HT-29 (cell line): ENCODE data around the gene NKAIN2. TPM values are rescaled to one million over a fixed set of nuclear protein-coding genes. Genes with fewer than 3 reads are reported as not detected.
"Not testable (repeated sequence)": the region's sequence is repeated elsewhere in the genome, so short reads cannot be mapped to it uniquely, and the experiment has no call there.

Experiments used
- DNase-seq: peaks from one replicate; pipeline ENCODE4 v3.0.0-alpha.2; 2015; ENCODE audit warnings: low spot score
- total RNA-seq: library from RNA; depleted of rRNA; stranded (reverse); fragments of >200 nt; shearing (Covaris generic); gene quantifications from 2 replicates; pipeline ENCODE4 v1.2.3, GENCODE V29; 2014

NKAIN2 gene
- total RNA-seq, 1 experiment from 2014 or later, result 0.13 TPM

DNA sequence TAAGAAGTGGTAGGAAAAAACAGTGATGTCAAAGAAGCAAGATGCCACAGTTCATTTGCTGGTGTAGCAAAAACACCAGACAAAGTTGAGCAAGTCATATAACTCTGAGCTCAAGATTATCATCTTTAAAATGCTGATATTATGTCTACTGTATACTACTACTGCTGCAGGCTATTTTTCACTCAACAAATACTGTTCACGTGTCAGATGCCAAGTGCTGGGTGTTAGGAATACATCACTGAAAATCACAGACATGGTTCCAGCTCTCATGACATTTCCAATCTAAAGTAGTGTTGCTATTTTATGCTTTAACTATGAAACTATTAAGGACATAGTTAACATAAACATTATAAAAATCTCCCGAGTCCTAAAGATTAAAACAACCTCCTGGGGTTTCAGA, 163.0 kb downstream of the NKAIN2 start:
- no peak for DNase-seq

DNA sequence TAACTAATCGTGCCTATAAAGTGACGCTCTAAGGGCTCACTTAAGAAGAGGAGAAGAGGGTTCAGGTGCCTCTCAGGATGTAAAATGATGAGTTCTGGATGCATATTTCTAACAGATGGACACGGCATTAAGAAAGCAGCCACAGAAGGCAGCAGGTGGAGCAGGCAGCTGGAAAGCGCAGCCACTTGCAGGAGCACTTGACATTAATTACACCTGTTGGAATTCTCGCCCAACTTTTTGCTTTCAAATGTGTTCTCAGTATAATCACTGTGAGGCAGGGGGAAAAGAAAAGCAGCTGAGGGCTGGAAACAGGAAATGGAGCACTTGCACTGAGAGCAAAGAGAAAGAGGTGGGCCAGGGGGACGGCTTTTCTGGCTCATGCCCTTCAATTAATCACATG, 164.2 kb downstream of the NKAIN2 start:
- DNase-seq, result no peak

DNA sequence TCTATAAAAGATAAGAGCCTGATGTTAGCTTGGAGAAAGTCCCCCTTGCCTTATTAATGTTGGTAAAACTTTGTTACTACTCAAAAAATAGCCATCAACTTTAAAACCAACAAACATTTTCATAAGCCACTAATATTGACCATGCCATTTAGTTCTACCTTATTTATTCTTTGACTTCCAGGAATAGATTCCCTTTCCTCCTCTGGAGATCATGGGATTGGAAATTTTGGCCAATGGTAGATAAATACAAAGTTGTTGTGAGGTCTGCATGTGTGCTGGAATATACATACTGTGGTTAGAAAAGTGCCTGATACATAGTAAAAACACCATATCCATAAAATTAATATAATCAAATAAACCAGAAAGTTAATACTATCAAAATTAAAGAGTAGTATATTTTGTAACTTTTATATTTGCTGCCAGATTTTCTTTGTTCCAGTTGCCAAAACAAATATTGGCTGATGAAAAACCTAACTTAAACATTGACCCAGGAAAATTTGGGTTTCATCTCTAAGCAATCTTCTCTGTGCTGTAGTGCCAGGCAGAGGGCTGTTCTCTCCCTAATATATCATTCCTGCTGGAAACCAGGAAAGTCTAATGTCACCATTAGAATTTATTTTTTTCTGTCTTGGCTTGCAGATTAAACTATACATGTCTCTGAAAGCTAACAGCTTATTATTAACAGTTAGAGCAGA, 169.1 kb downstream of the NKAIN2 start:
- DNase-seq, result no peak

DNA sequence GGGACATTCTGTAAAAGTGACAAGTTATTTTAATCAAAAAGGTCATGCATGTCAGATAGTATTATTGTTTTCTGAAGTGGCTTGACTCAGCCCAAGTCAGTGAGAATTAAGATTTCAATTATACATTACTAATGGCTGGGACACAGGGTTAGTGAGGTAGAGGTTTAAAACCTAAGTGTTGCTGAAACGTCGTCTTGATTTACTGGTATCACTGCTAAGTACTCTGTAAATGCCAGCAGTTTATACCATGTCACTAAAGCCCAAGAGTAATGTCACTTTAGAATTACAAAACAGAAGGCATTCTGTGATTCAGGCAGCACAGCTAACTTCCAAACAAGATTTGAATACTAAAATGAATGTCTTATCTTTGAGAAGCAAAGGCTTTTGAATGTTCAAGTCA, 176.6 kb downstream of the NKAIN2 start:
- DNase-seq, result no peak

DNA sequence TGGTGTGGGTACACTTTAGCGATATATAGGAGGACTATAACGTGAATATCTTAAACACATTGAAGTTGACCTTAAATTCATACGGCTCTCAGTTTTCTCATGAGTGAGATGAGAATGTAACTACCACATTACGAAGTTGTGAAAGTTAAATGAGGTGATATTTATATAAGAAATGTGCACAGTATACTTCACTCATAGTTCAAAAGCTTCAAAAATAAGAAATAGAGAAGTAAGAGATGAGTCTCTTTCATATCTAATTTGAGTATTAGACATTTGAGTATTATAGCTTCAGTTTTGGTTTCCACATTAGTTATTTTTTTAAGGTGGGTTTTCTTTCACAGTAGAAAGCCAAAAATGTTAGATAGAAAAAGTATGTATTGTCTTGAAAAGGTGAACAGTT, 183.3 kb downstream of the NKAIN2 start:
- no peak for DNase-seq

DNA sequence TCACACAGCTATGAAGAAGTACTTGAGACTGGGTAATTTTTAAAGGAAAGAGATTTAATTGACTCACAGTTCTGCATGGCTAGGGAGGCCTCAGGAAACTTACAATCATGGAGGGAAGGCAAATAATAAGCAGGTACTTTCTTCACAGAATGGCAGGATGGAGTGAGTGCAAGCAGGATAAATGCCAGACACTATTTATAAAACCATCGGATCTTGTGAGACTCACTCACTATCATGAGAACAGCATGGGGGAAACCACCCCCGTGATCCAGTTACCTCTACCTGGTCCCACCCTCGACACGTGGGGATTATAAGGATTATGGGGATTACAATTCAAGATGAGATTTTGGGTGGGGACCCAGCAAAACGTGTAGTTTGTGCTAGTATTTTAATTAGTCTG, 186.3 kb downstream of the NKAIN2 start:
- not testable (repeated sequence) for DNase-seq

DNA sequence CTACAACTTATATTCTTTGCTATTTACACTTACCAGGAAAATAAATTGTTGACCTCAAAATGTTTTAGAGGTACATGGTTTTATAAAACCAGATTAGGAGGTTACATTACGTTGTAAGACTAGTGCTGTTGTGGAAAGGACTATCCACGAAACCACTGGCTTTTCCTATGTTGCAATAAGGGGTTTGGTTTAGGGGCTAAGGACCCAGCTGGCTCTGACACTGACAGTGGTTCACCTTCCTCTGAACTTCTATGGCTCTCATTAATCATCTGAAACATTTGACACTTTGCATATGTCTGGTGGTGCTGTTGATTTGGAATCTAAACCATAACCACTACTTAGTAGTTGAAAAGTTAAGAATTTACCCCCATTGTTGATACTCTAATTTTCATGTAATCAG, 186.7 kb downstream of the NKAIN2 start:
- no peak for DNase-seq

DNA sequence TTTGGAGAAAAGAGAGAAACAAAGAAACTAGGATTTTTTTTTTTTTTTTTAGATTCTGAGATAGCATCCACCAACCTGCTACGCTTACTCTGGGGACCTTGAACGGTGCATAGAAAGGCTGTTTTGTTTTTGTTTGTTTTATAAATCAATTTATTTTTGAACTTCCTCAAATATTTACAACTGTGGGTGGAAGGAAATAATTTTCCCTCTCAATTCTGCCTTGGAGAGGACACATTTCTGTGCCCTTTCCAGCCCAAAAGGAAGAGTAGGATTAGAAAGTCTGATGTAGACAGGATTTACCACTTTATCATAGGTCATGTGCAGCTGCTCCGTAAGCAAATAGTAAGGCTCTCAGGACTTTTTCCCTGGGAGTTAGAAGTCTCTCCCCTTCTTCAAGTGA, 190.5 kb downstream of the NKAIN2 start:
- no peak for DNase-seq

DNA sequence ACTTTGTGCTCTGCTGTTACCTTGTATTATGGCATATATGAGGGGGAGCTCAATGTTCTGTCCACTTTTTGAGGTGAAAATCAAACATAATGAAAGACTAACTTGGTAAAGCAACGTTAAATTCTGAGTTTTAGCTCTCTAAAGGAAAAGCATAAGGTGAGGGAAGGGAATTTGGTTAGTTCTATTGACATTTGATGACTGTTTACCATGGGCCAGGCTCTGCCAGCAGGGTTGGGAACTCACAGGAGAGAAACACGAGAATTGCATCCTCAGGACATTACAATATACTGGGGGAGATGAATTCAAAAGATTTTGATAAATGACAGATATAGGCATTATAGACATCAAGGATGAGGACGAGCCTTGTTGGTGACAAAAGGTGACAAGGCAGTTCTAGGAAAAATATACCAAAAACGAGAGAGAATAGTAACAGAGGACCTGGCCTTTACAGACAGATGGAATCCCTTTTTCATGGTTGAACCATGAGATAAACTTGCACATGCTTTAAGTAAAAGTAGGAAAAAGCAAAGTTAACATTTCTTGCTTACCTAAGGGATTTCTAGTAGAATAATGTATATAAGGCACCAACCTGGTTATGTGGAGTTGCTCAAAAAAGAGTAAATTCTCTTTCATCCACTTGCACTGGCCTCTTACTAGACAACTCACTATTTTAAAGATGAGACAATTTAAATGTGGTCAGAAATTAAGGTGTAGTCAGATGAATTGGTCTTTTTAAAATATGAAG, 191.4 kb downstream of the NKAIN2 start:
- no peak for DNase-seq

DNA sequence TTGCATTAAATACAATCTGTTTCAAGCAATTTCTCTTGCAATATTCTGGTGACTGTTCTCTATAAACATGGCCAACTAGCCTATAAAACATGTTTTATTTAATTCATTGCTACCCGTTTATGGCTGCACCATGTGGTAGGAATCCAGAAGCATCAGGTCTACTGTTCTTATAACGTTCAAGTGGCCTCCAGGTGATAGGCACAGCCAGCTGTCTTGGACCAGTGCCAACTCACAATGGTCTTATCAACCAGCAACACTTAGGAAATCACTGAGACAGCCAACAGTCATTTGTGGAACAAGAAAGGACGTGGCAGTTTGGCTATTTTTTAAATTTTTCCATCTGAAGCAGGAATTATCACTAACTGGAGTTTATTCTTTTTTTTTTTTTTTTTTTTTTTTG, 193.6 kb downstream of the NKAIN2 start:
- no peak for DNase-seq

DNA sequence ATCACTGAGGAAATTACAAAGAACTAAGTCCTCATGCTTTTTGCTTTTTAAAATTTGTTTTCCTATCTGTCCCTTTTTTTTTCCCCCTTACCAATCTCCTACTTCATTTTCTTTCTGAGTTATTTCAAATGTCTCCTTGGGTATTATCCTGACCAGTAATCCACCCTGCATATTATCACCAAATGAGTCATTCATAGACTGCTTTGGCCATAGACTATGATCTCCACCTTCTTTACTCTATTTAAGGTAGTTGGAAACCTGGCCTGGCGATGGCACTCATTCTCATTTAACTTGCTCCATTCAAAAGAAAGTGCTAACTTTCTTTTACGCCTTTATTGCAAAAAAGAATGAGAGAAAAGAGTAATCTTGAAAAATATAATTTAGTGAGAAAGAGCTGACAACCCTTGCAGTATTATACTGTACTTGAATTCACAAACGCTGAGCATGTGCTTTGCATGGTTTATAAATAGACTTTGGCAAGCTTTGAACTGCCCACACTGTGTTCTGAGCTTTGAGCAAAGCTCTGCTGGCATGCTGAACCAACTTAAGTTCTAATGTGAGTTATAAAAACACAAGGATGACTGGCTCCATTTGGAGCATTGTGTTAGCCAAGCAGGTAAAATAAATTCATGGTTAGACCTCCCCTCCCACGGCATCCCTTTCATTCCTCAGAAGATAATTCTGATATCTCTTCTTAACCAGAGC, 198.9 kb downstream of the NKAIN2 start:
- peak; percentile 23 for DNase-seq

DNA sequence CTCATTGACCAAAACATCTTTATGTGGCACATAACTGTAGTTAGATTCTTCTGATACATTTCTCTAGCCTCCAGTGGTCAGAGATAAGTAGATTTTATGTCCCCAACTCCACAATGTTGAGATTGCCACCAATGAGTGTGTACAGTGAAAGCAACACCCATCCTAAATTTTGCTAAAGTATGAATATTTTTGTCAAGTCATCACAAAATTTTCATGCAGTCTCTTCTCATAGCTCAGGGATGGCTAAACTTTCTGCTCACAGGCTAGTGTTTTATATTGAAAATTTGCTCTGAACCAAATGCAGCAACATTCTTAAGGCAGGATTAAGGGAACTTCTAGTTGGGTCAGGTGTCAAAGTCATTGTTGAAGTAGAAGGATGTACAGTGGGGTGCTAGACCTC, 203.6 kb downstream of the NKAIN2 start:
- DNase-seq, result no peak

DNA sequence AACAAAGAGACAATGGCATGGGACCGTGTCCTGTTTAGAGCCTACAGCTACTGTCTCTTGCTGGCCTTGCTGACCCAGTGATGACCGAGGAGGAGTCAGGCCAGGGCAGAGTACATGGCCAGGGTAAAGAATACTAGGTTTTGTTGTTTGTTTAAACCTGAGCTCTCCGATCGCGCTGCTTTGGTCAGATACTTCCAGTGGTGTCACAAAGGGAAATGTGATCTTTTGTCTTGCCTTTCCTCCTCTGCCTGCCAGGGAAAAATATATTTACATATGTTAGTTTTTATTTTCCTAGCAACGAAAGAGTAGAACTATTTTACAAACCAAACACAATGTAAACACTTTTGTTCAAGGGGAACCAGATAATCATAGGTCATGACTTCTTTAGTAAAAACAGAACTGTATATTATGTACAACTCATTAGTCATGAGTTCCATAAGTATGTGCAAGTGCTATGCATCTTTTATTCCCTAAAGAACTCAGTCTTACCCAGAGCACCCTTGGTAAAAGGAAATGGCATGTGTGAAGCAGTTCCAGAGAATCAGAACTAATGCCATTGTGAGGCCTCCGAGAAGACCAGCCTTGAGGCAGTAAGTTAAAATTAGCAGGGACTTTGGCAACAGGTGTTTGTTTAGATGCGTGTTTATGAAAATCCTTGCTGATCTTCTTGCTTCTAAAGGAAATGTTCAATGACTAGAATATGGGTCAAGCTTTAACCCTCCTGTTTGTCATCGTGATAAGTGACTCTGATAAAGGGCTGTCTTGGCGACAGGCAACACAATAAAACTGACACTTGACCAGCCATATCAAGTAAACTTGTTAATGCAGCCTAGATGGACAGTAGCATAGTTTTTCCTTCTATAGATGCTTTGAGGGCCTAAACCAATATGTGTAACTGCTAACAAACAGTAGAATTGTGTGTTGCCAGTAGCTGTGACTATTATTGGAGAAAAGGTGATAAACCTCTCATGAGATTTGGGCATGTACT, 204.6 kb downstream of the NKAIN2 start:
- DNase-seq, result peak; percentile 11

DNA sequence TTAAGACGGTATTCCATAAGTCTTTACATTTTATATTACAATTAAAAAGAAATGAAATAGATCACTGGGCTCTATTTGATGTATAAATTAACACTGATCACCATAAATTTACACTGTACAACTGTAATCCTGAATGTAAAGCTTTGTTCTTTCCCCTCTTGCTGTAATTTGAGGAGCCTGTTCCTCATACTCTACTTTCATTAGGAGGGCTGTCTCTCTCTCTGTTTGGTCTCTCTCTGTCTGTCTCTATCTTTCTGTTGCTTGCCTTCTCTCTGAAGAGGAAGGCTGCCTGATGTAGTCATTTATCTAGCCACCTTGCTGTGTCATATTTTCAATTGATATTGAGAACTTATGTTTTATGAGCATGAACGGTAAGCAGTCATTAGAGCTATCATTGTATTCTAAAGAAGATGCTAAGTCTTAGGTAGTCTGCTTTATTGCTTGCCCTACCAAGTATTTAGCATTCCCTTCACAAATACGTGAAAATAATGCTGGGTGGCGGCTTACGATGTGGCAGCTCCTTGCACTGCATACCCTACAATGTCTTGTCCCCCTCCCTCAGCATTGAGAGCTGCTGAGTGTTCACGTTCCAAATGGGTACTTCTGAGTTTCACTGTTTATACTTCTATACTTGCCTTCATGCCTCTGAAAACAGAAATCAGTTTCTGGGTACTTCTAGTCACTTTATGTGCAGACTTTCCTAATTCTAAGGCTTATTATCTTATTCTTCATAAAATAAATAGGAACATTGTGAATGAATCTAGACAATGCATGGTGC, 205.5 kb downstream of the NKAIN2 start:
- DNase-seq, result no peak

DNA sequence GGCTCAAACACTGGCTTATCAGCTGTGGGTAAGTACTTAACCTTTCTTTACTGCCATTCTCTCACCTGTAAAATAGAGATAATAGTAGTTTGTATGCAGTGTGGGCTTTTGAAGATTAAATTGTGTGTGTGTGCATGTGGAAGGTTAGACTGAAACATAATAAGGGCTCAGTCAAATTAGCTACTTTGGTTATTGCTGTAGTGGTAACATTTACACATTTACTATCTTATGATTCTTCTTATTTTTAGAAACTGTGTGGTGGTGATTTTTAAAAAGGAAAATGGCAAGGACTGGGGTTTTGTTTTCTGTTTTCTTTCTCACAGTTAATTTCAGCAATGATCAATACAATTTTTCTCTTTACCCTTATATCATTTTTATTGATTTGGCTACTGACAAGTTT, 206.9 kb downstream of the NKAIN2 start:
- no peak for DNase-seq

DNA sequence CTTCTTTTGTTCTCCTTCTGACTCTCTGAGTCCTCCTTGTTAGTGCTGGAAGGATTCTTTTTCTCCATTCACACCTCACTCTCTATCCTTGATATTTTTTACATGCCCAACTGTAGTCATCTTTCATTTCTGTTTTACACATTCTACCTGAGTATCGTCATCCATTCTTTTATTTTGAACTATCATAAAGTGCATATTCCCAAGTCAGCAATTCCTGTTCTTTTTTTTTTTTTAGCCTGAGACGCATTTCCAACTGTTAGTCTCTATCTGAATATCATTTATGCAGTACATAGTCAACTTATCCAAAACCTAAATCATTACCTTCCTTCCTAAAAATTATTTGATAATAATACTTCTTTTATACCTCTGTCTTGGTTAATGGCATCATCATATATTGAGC, 207.5 kb downstream of the NKAIN2 start:
- DNase-seq, result no peak

DNA sequence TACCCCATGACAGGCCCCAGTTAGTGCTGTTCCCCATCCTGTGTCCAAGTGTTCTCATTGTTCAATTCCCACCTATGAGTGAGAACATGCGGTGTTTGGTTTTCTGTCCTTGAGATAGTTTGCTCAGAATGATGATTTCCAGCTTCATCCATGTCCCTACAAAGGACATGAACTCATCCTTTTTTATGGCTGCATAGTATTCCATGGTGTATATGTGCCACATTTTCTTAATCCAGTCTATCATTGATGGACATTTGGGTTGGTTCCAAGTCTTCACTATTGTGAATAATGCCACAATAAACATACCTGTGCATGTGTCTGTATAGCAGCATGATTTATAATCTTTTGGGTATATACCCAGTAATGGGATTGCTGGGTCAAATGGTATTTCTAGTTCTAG, 218.4 kb downstream of the NKAIN2 start:
- not testable (repeated sequence) for DNase-seq

DNA sequence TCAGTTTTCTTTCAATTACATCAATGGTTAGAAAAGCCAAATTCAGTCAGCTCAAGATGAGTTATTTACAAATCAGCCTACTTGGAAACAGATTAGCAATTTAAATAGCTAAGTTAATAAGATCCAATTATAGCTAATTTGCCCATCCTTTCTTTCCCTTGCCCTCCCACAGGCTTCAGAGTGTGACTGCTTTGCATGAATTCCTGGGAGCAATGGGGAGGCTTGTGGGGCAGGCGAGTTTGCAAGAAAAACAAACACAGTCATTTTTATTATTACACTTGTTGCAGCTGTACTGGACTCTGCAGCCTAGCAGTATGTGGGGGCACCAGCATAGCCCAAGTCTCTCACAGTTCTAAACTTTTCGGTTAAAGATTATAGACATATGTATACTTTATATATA, 219.0 kb downstream of the NKAIN2 start:
- no peak for DNase-seq

DNA sequence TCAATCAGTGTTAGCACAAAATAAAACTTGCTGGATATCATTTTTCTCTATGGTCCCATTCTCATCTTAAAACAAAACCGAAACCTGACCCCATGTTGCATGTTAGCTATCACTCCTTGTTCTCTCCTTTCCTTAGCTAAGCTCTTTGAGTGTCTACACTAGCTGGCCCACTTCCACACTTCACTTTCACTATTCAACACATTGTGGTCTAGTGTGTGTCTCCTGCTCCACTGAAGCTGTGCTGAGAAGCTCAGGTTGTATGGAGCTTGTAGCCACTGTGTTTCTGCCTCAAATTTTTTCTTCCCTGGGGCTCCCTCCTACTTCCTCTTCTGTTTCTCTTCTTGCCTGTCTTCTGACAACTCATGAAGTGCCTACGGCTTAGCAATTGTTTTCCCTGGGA, 223.0 kb downstream of the NKAIN2 start:
- DNase-seq, result no peak

DNA sequence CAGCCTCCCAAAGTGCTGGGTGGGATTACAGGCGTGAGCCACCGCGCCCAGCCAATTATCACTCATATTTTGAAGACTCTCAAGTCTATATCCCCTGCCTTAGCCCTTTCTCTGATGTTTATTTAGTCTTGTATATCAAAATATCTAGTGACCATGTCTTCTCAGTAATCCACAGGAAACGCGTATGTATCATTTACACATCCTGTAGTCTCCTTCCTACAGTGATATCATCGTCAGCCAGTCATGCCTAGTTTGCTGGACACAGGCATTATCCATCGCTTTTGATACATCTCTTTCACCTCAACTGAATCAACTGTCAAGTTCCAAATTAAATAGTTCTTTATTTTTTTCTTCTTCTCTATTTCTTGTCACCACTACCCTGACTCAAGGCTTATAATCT, 223.7 kb downstream of the NKAIN2 start:
- no peak for DNase-seq

DNA sequence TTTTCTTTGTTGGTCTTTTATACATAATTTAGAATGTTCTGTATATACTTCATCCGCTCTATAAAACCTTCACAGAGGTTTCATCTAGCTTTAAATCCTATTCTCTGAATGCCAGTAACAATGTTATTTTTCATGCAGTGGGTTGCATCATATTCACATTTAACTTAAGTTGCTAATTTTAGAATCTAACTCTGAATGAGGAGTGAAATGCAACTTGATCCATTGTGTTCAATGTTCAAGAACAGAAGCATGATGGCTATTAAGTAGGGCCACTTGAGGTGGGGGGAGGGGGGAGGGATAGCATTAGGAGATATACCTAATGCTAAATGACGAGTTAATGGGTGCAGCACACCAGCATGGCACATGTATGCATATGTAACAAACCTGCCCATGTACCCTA, 224.5 kb downstream of the NKAIN2 start:
- no peak for DNase-seq
